ENCODE data around the gene TUBGCP6.

Gene TUBGCP6

GRCh38 chr22:50250555-50251476 lies 6.0 kb upstream of the TUBGCP6 start, which contains the start of gene HDAC10:
Gene HDAC10 (minus strand): TSS chr22:50251265. CDS start chr22:50251032, 233 bp downstream.
- peak; percentile 77 for DNase-seq (ENCODE audit: low spot score)

- DNase-seq (ENCODE audit: low spot score) = no peak
Observed at GRCh38 chr22:50250249-50250554, 5.4 kb upstream of the TUBGCP6 start.

- DNase-seq (ENCODE audit: low spot score) = no peak
Observed at GRCh38 chr22:50249341-50250248, 4.8 kb upstream of the TUBGCP6 start.

GRCh38 chr22:50248196-50249081 lies 3.6 kb upstream of the TUBGCP6 start:
- no peak for DNase-seq (ENCODE audit: low spot score)

GRCh38 chr22:50247748-50248147 lies 2.9 kb upstream of the TUBGCP6 start:
- DNase-seq (ENCODE audit: low spot score) = peak; percentile 71

- no peak for DNase-seq (ENCODE audit: low spot score)
Observed at GRCh38 chr22:50246242-50247175, 1.7 kb upstream of the TUBGCP6 start.

- DNase-seq (ENCODE audit: low spot score) = no peak
Observed at GRCh38 chr22:50245214-50246072, 620 bp upstream of the TUBGCP6 start.

- no peak for DNase-seq (ENCODE audit: low spot score)
Observed at GRCh38 chr22:50243685-50244419, 971 bp downstream of the TUBGCP6 start.

GRCh38 chr22:50242406-50242949 lies 2.3 kb downstream of the TUBGCP6 start:
- DNase-seq (ENCODE audit: low spot score) = no peak

- no peak for DNase-seq (ENCODE audit: low spot score)
Observed at GRCh38 chr22:50238755-50239154, 6.1 kb downstream of the TUBGCP6 start.

- DNase-seq (ENCODE audit: low spot score) = no peak
Observed at GRCh38 chr22:50236731-50237409, 8.0 kb downstream of the TUBGCP6 start.

GRCh38 chr22:50233223-50233622 lies 11.6 kb downstream of the TUBGCP6 start:
- DNase-seq (ENCODE audit: low spot score) = no peak

GRCh38 chr22:50232481-50233151 lies 12.2 kb downstream of the TUBGCP6 start:
- no peak for DNase-seq (ENCODE audit: low spot score)

GRCh38 chr22:50229370-50229769 lies 15.5 kb downstream of the TUBGCP6 start:
- DNase-seq (ENCODE audit: low spot score) = no peak

- no peak for DNase-seq (ENCODE audit: low spot score)
Observed at GRCh38 chr22:50228366-50228765, 16.5 kb downstream of the TUBGCP6 start.

GRCh38 chr22:50227579-50228215 lies 17.1 kb downstream of the TUBGCP6 start:
- DNase-seq (ENCODE audit: low spot score) = no peak

- DNase-seq (ENCODE audit: low spot score) = no peak
Observed at GRCh38 chr22:50226875-50227165, 18.0 kb downstream of the TUBGCP6 start.

Data from CD4-positive, alpha-beta T cell treated with Interleukin-2 at 100 ng/mL for 4 hours (primary cell).